ENCODE results near the gene HDX. TPM values are rescaled to one million over a fixed set of nuclear protein-coding genes. Genes with fewer than 3 reads are reported as not detected.

Gene HDX
- total RNA-seq, 1 experiment from 2014 or later: 6.6 TPM

DNA sequence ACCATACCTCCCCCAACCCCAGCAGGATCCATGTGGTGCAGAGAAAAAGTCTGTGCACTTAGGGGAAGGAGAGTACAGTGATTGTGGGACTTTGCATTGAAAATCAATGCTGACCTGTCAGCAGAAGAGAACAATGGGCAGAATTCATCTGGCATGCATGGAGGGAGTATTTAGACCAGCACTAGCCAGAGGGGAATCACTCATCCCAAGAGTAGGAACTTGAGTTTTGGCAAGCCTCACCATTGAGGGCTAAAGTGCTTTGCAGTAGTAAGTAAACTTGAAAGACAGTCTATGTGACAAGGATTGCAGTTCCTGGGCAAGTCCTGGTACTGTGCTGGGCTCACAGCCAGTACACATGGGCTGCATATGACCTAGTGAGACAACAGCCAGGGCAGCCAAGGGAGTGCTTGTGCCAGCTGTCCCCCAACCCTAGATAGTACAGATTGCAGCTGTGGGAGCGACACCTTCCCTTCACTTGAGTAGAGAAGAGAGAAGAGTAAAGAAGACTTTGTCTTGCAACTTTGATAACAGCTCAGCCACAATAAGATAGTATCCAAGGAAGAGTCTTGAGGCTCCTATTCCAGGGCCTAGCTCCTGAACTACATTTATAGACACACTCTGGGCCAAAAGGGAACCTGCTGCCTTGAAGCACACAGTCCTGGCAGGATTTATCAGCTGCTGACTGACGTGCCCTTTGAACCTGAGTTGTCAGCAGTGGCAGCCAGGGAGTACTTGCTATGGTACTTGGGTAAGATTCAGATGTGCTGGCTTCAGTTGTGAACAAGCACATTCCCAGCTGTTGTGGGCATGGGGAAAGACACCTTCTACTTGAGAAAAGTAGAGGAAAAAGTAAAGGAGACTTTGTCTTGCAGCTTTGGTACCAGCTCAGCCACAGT, 48.7 kb downstream of the HDX start:
- CTCF ChIA-PET: no interaction called here
- no peak overlapping the region for H3K4me3 Mint-ChIP-seq (ENCODE audit: unreplicated experiment)
- H3K9me3 Mint-ChIP-seq (ENCODE audit: unreplicated experiment): peaks cover 24% of the 10 kb centered on the region
- TF ChIP-seq, protein P1, sequence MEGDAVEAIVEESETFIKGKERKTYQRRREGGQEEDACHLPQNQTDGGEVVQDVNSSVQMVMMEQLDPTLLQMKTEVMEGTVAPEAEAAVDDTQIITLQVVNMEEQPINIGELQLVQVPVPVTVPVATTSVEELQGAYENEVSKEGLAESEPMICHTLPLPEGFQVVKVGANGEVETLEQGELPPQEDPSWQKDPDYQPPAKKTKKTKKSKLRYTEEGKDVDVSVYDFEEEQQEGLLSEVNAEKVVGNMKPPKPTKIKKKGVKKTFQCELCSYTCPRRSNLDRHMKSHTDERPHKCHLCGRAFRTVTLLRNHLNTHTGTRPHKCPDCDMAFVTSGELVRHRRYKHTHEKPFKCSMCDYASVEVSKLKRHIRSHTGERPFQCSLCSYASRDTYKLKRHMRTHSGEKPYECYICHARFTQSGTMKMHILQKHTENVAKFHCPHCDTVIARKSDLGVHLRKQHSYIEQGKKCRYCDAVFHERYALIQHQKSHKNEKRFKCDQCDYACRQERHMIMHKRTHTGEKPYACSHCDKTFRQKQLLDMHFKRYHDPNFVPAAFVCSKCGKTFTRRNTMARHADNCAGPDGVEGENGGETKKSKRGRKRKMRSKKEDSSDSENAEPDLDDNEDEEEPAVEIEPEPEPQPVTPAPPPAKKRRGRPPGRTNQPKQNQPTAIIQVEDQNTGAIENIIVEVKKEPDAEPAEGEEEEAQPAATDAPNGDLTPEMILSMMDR (IDR thresholded peaks at IDR 0.05; ENCODE audit: unreplicated experiment): no peak
- H3K27ac Mint-ChIP-seq (ENCODE audit: low read depth, unreplicated experiment): no peak overlapping the region
- BruUV-seq (replicated peaks): no TSS peak
- POLR2A ChIA-PET: no interaction called here
- H3K27me3 Mint-ChIP-seq (ENCODE audit: insufficient read depth, unreplicated experiment): no peaks in the 10 kb centered on the region
- DNase-seq (ENCODE audit: unreplicated experiment): no peak
- no peaks in the 10 kb centered on the region for H3K4me1 Mint-ChIP-seq (ENCODE audit: insufficient read depth, unreplicated experiment)
- H3K36me3 Mint-ChIP-seq (ENCODE audit: insufficient read depth, unreplicated experiment): peaks cover 11% of the 10 kb centered on the region
- intact Hi-C loops (cut with micrococcal nuclease): no loop called here

DNA sequence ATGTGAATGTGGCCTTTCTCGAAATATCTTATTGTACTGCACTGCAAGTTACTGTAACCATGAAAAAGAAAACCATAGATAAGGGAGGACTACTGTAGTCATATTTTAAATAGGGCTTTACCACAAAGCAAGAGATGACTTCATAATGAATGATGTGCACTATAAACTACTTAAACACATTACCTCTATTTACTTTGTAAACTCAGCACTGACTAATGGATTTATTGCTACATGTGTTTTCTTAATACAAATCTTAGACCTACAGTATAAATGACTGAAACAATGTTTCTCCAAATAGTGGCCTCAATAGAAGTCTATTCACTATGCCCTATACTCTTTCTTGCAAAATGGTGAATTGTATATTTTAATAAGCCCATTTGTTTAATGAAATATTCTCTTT, 61.1 kb downstream of the HDX start:
- no TSS peak for BruUV-seq (replicated peaks)
- CTCF ChIA-PET: no interaction called here
- no peak overlapping the region for H3K27ac Mint-ChIP-seq (ENCODE audit: low read depth, unreplicated experiment)
- H3K4me1 Mint-ChIP-seq (ENCODE audit: insufficient read depth, unreplicated experiment): no peaks in the 10 kb centered on the region
- H3K27me3 Mint-ChIP-seq (ENCODE audit: insufficient read depth, unreplicated experiment): no peaks in the 10 kb centered on the region
- DNase-seq (ENCODE audit: unreplicated experiment): no peak
- H3K9me3 Mint-ChIP-seq (ENCODE audit: unreplicated experiment): no peaks in the 10 kb centered on the region
- intact Hi-C loops (cut with micrococcal nuclease): no loop called here
- no peaks in the 10 kb centered on the region for H3K36me3 Mint-ChIP-seq (ENCODE audit: insufficient read depth, unreplicated experiment)
- no peak overlapping the region for H3K4me3 Mint-ChIP-seq (ENCODE audit: unreplicated experiment)
- TF ChIP-seq, protein P1 (IDR thresholded peaks at IDR 0.05; ENCODE audit: unreplicated experiment): no peak
- POLR2A ChIA-PET: no interaction called here

DNA sequence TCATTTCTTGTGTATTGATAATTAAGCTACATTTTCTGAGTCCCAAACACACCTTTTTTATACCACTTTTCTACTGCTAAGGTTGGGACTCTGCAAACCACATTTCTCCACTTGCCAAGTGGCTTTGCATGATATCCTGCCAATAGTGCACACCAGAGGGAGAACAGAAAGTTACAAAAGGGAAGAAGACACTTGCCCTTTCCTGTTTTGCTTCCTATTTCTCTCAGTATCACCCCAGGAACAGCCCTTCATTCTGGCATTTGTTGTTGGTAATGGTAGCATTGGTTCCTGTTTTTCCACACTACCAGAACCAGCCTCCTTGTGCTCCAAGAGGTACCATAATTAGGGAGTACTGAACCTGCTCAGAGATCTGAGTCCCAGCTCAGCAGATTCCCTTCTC, 87.1 kb downstream of the HDX start:
- Mint-ChIP-seq H3K27me3 (ENCODE audit: insufficient read depth, unreplicated experiment) (no peaks in the 10 kb centered on the region), H3K4me1 (ENCODE audit: insufficient read depth, unreplicated experiment) (no peaks in the 10 kb centered on the region), H3K27ac (ENCODE audit: low read depth, unreplicated experiment) (no peak overlapping the region), H3K9me3 (ENCODE audit: unreplicated experiment) (peaks cover 9% of the 10 kb centered on the region), H3K4me3 (ENCODE audit: unreplicated experiment) (no peak overlapping the region), H3K36me3 (ENCODE audit: insufficient read depth, unreplicated experiment) (no peaks in the 10 kb centered on the region)
- intact Hi-C loops (cut with micrococcal nuclease): no loop called here
- BruUV-seq (replicated peaks): no TSS peak
- TF ChIP-seq, protein P1 (IDR thresholded peaks at IDR 0.05; ENCODE audit: unreplicated experiment): no peak
- POLR2A ChIA-PET: no interaction called here
- CTCF ChIA-PET: no interaction called here
- no peak for DNase-seq (ENCODE audit: unreplicated experiment)

GRCh38 chrX:84363663-84364062, 138.6 kb downstream of the HDX start:
- Mint-ChIP-seq H3K27me3 (ENCODE audit: insufficient read depth, unreplicated experiment) (no peaks in the 10 kb centered on the region), H3K9me3 (ENCODE audit: unreplicated experiment) (peaks cover 1% of the 10 kb centered on the region), H3K4me3 (ENCODE audit: unreplicated experiment) (peak overlapping the region; percentile 12), H3K4me1 (ENCODE audit: insufficient read depth, unreplicated experiment) (peaks cover 4% of the 10 kb centered on the region), H3K27ac (ENCODE audit: low read depth, unreplicated experiment) (peak overlapping the region; percentile 76), H3K36me3 (ENCODE audit: insufficient read depth, unreplicated experiment) (no peaks in the 10 kb centered on the region)
- CTCF ChIA-PET: interaction anchor here (1.2 kb wide), 1 partner anchor 24 kb away, joined by 3 read pairs; no protein-coding TSS in a partner anchor
- TF ChIP-seq, protein P1 (IDR thresholded peaks at IDR 0.05; ENCODE audit: unreplicated experiment): no peak
- POLR2A ChIA-PET: no interaction called here
- peak; percentile 21 for DNase-seq (ENCODE audit: unreplicated experiment)
- intact Hi-C loops (cut with micrococcal nuclease): no loop called here
- no TSS peak for BruUV-seq (replicated peaks)
